HCT116 (cell line): ENCODE data around the gene BCAR3. TPM values are rescaled to one million over a fixed set of nuclear protein-coding genes. Genes with fewer than 3 reads are reported as not detected.

Source experiments
- ATAC-seq: fragments of 200-7000 bp; cut with Tn5 transposase; 2 replicates; pipeline ENCODE4 v1.9.1; 2020; ENCODE audit warnings: mild to moderate bottlenecking, moderate library complexity
- BruUV-seq: library from RNA; stranded (reverse); fragments of 400-500 nt; replicated peaks from 2 replicates; lab custom pipeline; 2021; lab: Mats Ljungman, UMichigan
- CTCF ChIA-PET: fragments of 300-600 bp; sonication (Branson Sonifier 250); formaldehyde crosslinking; loops from one replicate; lab custom pipeline; 2021; ENCODE audit warnings: antibody characterized with exemption; lab: Charles Lee
- POLR2A ChIA-PET: fragments of 300-600, 350-600 bp; sonication (Branson Sonifier 250); formaldehyde crosslinking; loops from one replicate; lab custom pipeline; 2021; ENCODE audit warnings: antibody characterized with exemption; lab: Charles Lee
- RAD21 ChIA-PET, 2 experiments: fragments of 300-600 bp; sonication (Branson Sonifier 250); formaldehyde crosslinking; loops; one replicate each; lab custom pipeline; 2023; ENCODE audit warnings: low total read pairs in 2 of 2; ENCODE audit not compliant: uncharacterized antibody in 2 of 2, unreplicated experiment in 2 of 2, low non-redundant PET in 1 of 2; lab: Charles Lee
- DNase-seq: peaks from one replicate; pipeline ENCODE4 v3.0.0-alpha.2; 2010; ENCODE audit warnings: low read depth, low spot score
- H2AFZ ChIP-seq: fragments of 200-600 bp; shearing (Covaris generic), sonication (generic); 2 replicates; pipeline ENCODE4 v1.6.1; 2017; ENCODE audit warnings: low read depth, mixed run types, mixed read lengths, antibody characterized with exemption, low read length; ENCODE audit not compliant: poor library complexity, severe bottlenecking
- H3K27ac ChIP-seq: 2 replicates; pipeline ENCODE4 v1.5.1; 2012; ENCODE audit warnings: low read depth, low read length
- H3K27me3 ChIP-seq: fragments of 200-600 bp; sonication (generic); 2 replicates; pipeline ENCODE4 v1.6.1; 2016; ENCODE audit warnings: mixed run types, low read length, mixed read lengths; ENCODE audit not compliant: insufficient read depth
- H3K36me3 ChIP-seq, 2 experiments: fragments of 200-500 bp in 1 of 2; fragments of 200-600 bp in 1 of 2; sonication (Bioruptor generic) in 1 of 2; sonication (generic) in 1 of 2; 2 replicates each; pipeline versions ENCODE4 v1.5.1 to v1.6.1; 2014 to 2016; ENCODE audit warnings: low read length in 2 of 2, inconsistent platforms in 1 of 2, mixed read lengths in 1 of 2, mixed run types in 1 of 2; ENCODE audit not compliant: insufficient read depth in 2 of 2, control insufficient read depth in 1 of 2
- H3K4me1 ChIP-seq, 2 experiments: fragments of 200-600 bp in 1 of 2; sonication (generic) in 1 of 2; 2 replicates each; pipeline versions ENCODE4 v1.5.1 to v1.6.1; 2012 to 2017; ENCODE audit warnings: low read length in 2 of 2, inconsistent platforms in 1 of 2, mild to moderate bottlenecking in 1 of 2, mixed read lengths in 1 of 2, mixed run types in 1 of 2, moderate library complexity in 1 of 2; ENCODE audit not compliant: insufficient read depth in 2 of 2, control insufficient read depth in 1 of 2
- H3K4me2 ChIP-seq: fragments of 200-600 bp; sonication (generic); 2 replicates; pipeline ENCODE4 v1.6.1; 2017; ENCODE audit warnings: mixed run types, low read length, mixed read lengths
- H3K4me3 ChIP-seq, 2 experiments: fragments of 200-600 bp in 1 of 2; sonication (generic) in 1 of 2; replicated peaks in 1 of 2; 2 replicates each; pipeline ENCODE4 v1.5.1; 2011 to 2016; ENCODE audit warnings: low read length in 2 of 2, control low read depth in 1 of 2, low read depth in 1 of 2, mild to moderate bottlenecking in 1 of 2, mixed read lengths in 1 of 2, mixed run types in 1 of 2
- H3K79me2 ChIP-seq: fragments of 200-600 bp; sonication (generic); 2 replicates; pipeline ENCODE4 v1.6.1; 2017; ENCODE audit warnings: mild to moderate bottlenecking, mixed run types, low read length, moderate library complexity, mixed read lengths; ENCODE audit not compliant: insufficient read depth
- H3K9ac ChIP-seq: fragments of 200-600 bp; sonication (generic); 2 replicates; pipeline ENCODE4 v1.6.1; 2016; ENCODE audit warnings: low read length, mixed read lengths
- H3K9me2 ChIP-seq: fragments of 200-600 bp; sonication (generic), shearing (Covaris generic); 2 replicates; pipeline ENCODE4 v1.6.1; 2017; ENCODE audit warnings: mixed run types, mild to moderate bottlenecking, moderate library complexity; ENCODE audit not compliant: insufficient read depth
- H3K9me3 ChIP-seq, 2 experiments: fragments of 200-500 bp in 1 of 2; fragments of 200-600 bp in 1 of 2; sonication (Bioruptor generic) in 1 of 2; sonication (generic) in 1 of 2; 2 replicates each; pipeline ENCODE4 v1.6.1; 2014 to 2017; ENCODE audit warnings: low read length in 2 of 2, mixed read lengths in 2 of 2, inconsistent platforms in 1 of 2, low read depth in 1 of 2, mild to moderate bottlenecking in 1 of 2, mixed run types in 1 of 2, moderate library complexity in 1 of 2; ENCODE audit not compliant: control insufficient read depth in 1 of 2, insufficient read depth in 1 of 2
- H4K20me1 ChIP-seq: fragments of 200-600 bp; sonication (generic), shearing (Covaris generic); 2 replicates; pipeline ENCODE4 v1.6.1; 2017; ENCODE audit warnings: mixed run types, mild to moderate bottlenecking, moderate library complexity; ENCODE audit not compliant: insufficient read depth
- CEBPB ChIP-seq: IDR thresholded peaks from 2 replicates; pipeline ENCODE4 v1.6.1; 2012; ENCODE audit warnings: low read depth
- EGR1 ChIP-seq: IDR thresholded peaks from 2 replicates; pipeline ENCODE4 v1.6.1; 2012; ENCODE audit warnings: low read depth
- EZH2 ChIP-seq: fragments of 200-600 bp; sonication (generic); IDR thresholded peaks from 2 replicates; pipeline ENCODE4 v1.6.1; 2017; ENCODE audit warnings: antibody characterized with exemption, mixed run types
- EZH2phosphoT487 ChIP-seq: fragments of 200-600 bp; IDR thresholded peaks from 2 replicates; pipeline ENCODE4 v1.6.1; 2018; ENCODE audit warnings: antibody characterized with exemption, borderline replicate concordance
- FOSL1 ChIP-seq: IDR thresholded peaks from 2 replicates; pipeline ENCODE4 v1.6.1; 2012; ENCODE audit warnings: low read depth
- JUND ChIP-seq: IDR thresholded peaks from 2 replicates; pipeline ENCODE4 v1.6.1; 2012
- POLR2A ChIP-seq: IDR thresholded peaks from 2 replicates; pipeline ENCODE4 v1.7.0; 2011; ENCODE audit warnings: borderline replicate concordance; ENCODE audit not compliant: insufficient read depth, insufficient read length; ENCODE audit errors: extremely low read depth
- POLR2AphosphoS5 ChIP-seq: IDR thresholded peaks from 2 replicates; pipeline ENCODE4 v1.6.1; 2011; ENCODE audit warnings: mild to moderate bottlenecking, low read depth, low read length, moderate library complexity
- RAD21 ChIP-seq: IDR thresholded peaks from 2 replicates; pipeline ENCODE4 v1.6.1; 2012; ENCODE audit warnings: low read depth, mild to moderate bottlenecking
- SIN3A ChIP-seq: IDR thresholded peaks from 2 replicates; pipeline ENCODE4 v1.6.1; 2012; ENCODE audit warnings: low read depth
- SRF ChIP-seq: IDR thresholded peaks from 2 replicates; pipeline ENCODE4 v1.6.1; 2012; ENCODE audit warnings: low read depth
- TCF7L2 ChIP-seq: IDR thresholded peaks from 2 replicates; pipeline ENCODE4 v1.7.0; 2011; ENCODE audit warnings: borderline replicate concordance, inconsistent platforms; ENCODE audit not compliant: insufficient read depth, insufficient read length; ENCODE audit errors: extremely low read depth
- YY1 ChIP-seq: IDR thresholded peaks from 2 replicates; pipeline ENCODE4 v1.6.1; 2011; ENCODE audit warnings: low read length, low read depth, moderate library complexity, mild to moderate bottlenecking; ENCODE audit not compliant: insufficient replicate concordance; ENCODE audit errors: extremely low read depth
- ZBTB33 ChIP-seq: IDR thresholded peaks from 2 replicates; pipeline ENCODE4 v1.6.1; 2011; ENCODE audit warnings: mild to moderate bottlenecking, low read length, moderate library complexity; ENCODE audit not compliant: insufficient replicate concordance; ENCODE audit errors: extremely low read depth
- ZFX ChIP-seq: fragments of 450-650 bp; IDR thresholded peaks from 2 replicates; pipeline ENCODE4 v1.6.1; 2017
- ZNF274 ChIP-seq: fragments of 200-500 bp; sonication (Bioruptor generic); IDR thresholded peaks from 2 replicates; pipeline ENCODE4 v1.6.1; 2014; ENCODE audit warnings: mild to moderate bottlenecking, low read depth, low read length, inconsistent platforms
- intact Hi-C: fragments of 100-400 bp; cut with micrococcal nuclease; formaldehyde crosslinking; loops from 2 replicates; pipeline ENCODE4 v1.10.0; 2022
- total RNA-seq: library from RNA; stranded (reverse); gene quantifications from one replicate; pipeline ENCODE4 v1.2.1, GENCODE V29; 2021; ENCODE audit not compliant: unreplicated experiment
- TF ChIP-seq, protein P1 (sequence below), 3 experiments: fragments of 200-600 bp in 1 of 3; sonication (generic) in 1 of 3; IDR thresholded peaks in 2 of 3; conservative IDR thresholded peaks in 1 of 3; 2 replicates each; pipeline ENCODE4 v1.5.1; 2012 to 2017; ENCODE audit warnings: low read depth in 2 of 3, low read length in 2 of 3, antibody characterized with exemption in 1 of 3, borderline replicate concordance in 1 of 3, control low read depth in 1 of 3, mild to moderate bottlenecking in 1 of 3, mixed read lengths in 1 of 3, mixed run types in 1 of 3, moderate library complexity in 1 of 3; ENCODE audit not compliant: insufficient read depth in 1 of 3
- TF ChIP-seq, protein P2 (sequence below): IDR thresholded peaks from 2 replicates; pipeline ENCODE4 v1.6.1; 2012

Gene BCAR3
- total RNA-seq, 1 experiment from 2014 or later: 24.5 TPM

- H3K27me3 ChIP-seq: no peaks in the 10 kb centered on the region
- no peaks in the 10 kb centered on the region for H3K9me3 ChIP-seq
- no peak overlapping the region for H3K4me2 ChIP-seq
- POLR2A ChIA-PET: no interaction called here
- no peaks in the 10 kb centered on the region; a peak in 1 of 4 replicates for H3K36me3 ChIP-seq
- DNase-seq (no peak), ATAC-seq (no peak)
- H3K4me1 ChIP-seq: peaks cover 4 to 13% of the 10 kb centered on the region in 2 experiments; a peak in 2 of 4 replicates
- intact Hi-C loops: no loop called here
- CTCF ChIA-PET: no interaction called here
- H3K79me2 ChIP-seq: peaks cover 99% of the 10 kb centered on the region
- H3K27ac ChIP-seq: no peak overlapping the region
- H3K4me3 ChIP-seq: no peak overlapping the region
- BruUV-seq: no TSS peak
- no peaks in the 10 kb centered on the region for H3K9me2 ChIP-seq
- no peak for TF ChIP-seq EZH2
- TF ChIP-seq POLR2AphosphoS5: no peak
- TF ChIP-seq SIN3A: no peak
- TF ChIP-seq, protein P1, sequence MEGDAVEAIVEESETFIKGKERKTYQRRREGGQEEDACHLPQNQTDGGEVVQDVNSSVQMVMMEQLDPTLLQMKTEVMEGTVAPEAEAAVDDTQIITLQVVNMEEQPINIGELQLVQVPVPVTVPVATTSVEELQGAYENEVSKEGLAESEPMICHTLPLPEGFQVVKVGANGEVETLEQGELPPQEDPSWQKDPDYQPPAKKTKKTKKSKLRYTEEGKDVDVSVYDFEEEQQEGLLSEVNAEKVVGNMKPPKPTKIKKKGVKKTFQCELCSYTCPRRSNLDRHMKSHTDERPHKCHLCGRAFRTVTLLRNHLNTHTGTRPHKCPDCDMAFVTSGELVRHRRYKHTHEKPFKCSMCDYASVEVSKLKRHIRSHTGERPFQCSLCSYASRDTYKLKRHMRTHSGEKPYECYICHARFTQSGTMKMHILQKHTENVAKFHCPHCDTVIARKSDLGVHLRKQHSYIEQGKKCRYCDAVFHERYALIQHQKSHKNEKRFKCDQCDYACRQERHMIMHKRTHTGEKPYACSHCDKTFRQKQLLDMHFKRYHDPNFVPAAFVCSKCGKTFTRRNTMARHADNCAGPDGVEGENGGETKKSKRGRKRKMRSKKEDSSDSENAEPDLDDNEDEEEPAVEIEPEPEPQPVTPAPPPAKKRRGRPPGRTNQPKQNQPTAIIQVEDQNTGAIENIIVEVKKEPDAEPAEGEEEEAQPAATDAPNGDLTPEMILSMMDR (IDR thresholded peaks at IDR 0.05 in 2 of 3, conservative IDR thresholded peaks at IDR 0.05 in 1 of 3; ENCODE audit: borderline replicate concordance in 1 of 3, insufficient read depth in 1 of 3, low read depth in 2 of 3, low read length in 2 of 3): no peak
- no peak for TF ChIP-seq CEBPB
- TF ChIP-seq, all 23 proteins: peak for 0
- RAD21 ChIA-PET: no interaction called here
- Histone ChIP-seq H4K20me1 (peaks cover 5% of the 10 kb centered on the region; the same call in 1 of the 2 replicates), H2AFZ (no peak overlapping the region), H3K9ac (no peak overlapping the region)
These were observed 82.7 kb downstream of the BCAR3 start for GRCh38 chr1:93598861-93599439.

DNA sequence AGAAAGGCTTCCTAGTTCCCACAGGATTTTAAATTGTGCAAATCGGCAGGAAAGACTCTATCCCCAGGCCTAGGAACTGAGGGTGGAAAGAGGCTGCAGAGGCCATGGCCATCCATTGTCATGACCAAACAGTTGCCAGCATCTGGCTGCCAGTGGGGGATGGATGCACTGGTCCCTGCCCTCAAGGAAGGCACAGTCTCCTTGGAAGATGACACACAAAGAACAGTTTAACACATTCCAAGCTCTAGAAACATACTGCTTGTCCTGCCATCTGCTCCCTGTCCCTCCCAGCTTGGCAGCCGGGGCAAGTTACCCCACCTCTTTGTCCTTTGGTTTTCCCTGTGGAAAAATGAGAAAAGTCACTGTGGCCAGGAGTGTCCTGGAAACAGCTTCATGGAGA lies 83.2 kb downstream of the BCAR3 start:
- H3K27me3 ChIP-seq: no peaks in the 10 kb centered on the region
- BruUV-seq: no TSS peak
- ChIA-PET RAD21 (no interaction called here), CTCF (no interaction called here), POLR2A (no interaction called here)
- H3K9ac ChIP-seq: no peak overlapping the region
- H3K36me3 ChIP-seq: no peaks in the 10 kb centered on the region; a peak in 1 of 4 replicates
- no peak overlapping the region for H3K27ac ChIP-seq
- H3K9me2 ChIP-seq: no peaks in the 10 kb centered on the region
- DNase-seq: no peak
- no peak overlapping the region for H3K4me3 ChIP-seq
- peaks cover 99% of the 10 kb centered on the region for H3K79me2 ChIP-seq
- H3K4me2 ChIP-seq: no peak overlapping the region
- H4K20me1 ChIP-seq: no peaks in the 10 kb centered on the region
- no peaks in the 10 kb centered on the region for H3K9me3 ChIP-seq
- H3K4me1 ChIP-seq: peaks cover 10 to 16% of the 10 kb centered on the region in 2 experiments; a peak in 2 of 4 replicates
- intact Hi-C loops: no loop called here
- no peak for ATAC-seq
- no peak overlapping the region for H2AFZ ChIP-seq
- TF ChIP-seq POLR2A (no peak), CEBPB (no peak), SIN3A (no peak), YY1 (no peak), EZH2phosphoT487 (no peak), TCF7L2 (no peak), ZBTB33 (no peak), ZFX (no peak), FOSL1 (no peak), RAD21 (no peak), JUND (no peak), EGR1 (no peak), SRF (no peak), ZNF274 (no peak)
- TF ChIP-seq, protein P2, sequence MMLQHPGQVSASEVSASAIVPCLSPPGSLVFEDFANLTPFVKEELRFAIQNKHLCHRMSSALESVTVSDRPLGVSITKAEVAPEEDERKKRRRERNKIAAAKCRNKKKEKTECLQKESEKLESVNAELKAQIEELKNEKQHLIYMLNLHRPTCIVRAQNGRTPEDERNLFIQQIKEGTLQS: no peak
